Upper lobe of right lung (tissue), 1 donor: ENCODE results near the gene FHIT. TPM values are rescaled to one million over a fixed set of nuclear protein-coding genes. Genes with fewer than 3 reads are reported as not detected.

ENCODE experiments used
- ATAC-seq: fragments of 200-7000 bp; cut with Tn5 transposase; one replicate; pipeline ENCODE4 v1.9.1; 2020; ENCODE audit warnings: mild to moderate bottlenecking, moderate library complexity
- DNase-seq: peaks from one replicate; pipeline ENCODE4 v3.0.0-alpha.2; 2020
- H3K27ac ChIP-seq: fragments of 200-600 bp; one replicate; pipeline ENCODE4 v1.8.0; 2022
- H3K27me3 ChIP-seq: fragments of 200-600 bp; one replicate; pipeline ENCODE4 v1.8.0; 2022; ENCODE audit warnings: mild to moderate bottlenecking
- H3K36me3 ChIP-seq: fragments of 200-600 bp; one replicate; pipeline ENCODE4 v1.8.0; 2022
- H3K4me1 ChIP-seq: fragments of 200-600 bp; one replicate; pipeline ENCODE4 v1.8.0; 2022
- H3K4me3 ChIP-seq: fragments of 200-600 bp; one replicate; pipeline ENCODE4 v1.8.0; 2022; ENCODE audit warnings: mild to moderate bottlenecking
- H3K9me3 ChIP-seq: fragments of 200-600 bp; one replicate; pipeline ENCODE4 v1.8.0; 2022
- CTCF ChIP-seq: fragments of 200-600 bp; IDR thresholded peaks from one replicate; pipeline ENCODE4 v1.8.0; 2022; ENCODE audit warnings: antibody characterized with exemption
- intact Hi-C: fragments of 100-400 bp; cut with DNase I; formaldehyde crosslinking; loops from one replicate; pipeline ENCODE4 v1.11.0; 2022
- total RNA-seq: library from RNA; stranded (reverse); fragmentation: NEBNext Ultra II Directional; extraction: Animal tissue kit (Norgen Biotek cat#: 25700); gene quantifications from one replicate; pipeline ENCODE4 v1.2.1, GENCODE V29; 2021
- donor health status: DM: no; HTN: yes; CAD: no; lungs with severe emphysema.

FHIT gene
- total RNA-seq, 1 donor from 2014 or later = 9.6 TPM

GRCh38 chr3:61094608-61095007, 156.6 kb downstream of the FHIT start:
- ATAC-seq (no peak), DNase-seq (no peak)
- no peak for TF ChIP-seq CTCF
- intact Hi-C loops = no loop called here
- no peak overlapping the region for H3K27ac ChIP-seq
- no peaks in the 10 kb centered on the region for H3K9me3 ChIP-seq
- H3K36me3 ChIP-seq = no peaks in the 10 kb centered on the region
- H3K27me3 ChIP-seq = no peaks in the 10 kb centered on the region
- H3K4me3 ChIP-seq = no peak overlapping the region
- no peaks in the 10 kb centered on the region for H3K4me1 ChIP-seq

GRCh38 chr3:61093364-61093763, 157.9 kb downstream of the FHIT start:
- Histone ChIP-seq H3K4me1 (no peaks in the 10 kb centered on the region), H3K4me3 (no peak overlapping the region), H3K36me3 (no peaks in the 10 kb centered on the region), H3K9me3 (no peaks in the 10 kb centered on the region), H3K27me3 (no peaks in the 10 kb centered on the region), H3K27ac (no peak overlapping the region)
- ATAC-seq (no peak), DNase-seq (no peak)
- TF ChIP-seq CTCF = no peak
- intact Hi-C loops = no loop called here

DNA sequence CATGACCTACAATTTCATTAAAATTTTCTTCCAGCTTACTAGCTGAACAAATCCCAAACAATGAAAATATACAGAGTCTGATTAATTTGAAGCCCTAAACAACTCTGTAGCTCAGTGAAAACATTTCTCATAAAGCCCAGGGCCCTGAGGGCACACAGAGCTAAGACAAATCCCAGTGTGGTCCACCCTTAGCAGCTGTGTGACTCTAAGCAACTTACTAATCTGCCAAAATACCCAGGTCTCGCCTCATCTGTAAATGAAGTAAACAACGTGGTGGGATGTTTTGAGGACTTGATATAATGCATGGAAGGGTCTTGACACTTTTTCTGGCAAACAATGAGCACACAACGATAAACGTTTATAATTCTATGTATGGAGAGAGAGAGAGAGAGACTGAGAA, 158.4 kb downstream of the FHIT start:
- TF ChIP-seq CTCF = no peak
- intact Hi-C loops = no loop called here
- no peak overlapping the region for H3K4me3 ChIP-seq
- H3K9me3 ChIP-seq = no peaks in the 10 kb centered on the region
- no peaks in the 10 kb centered on the region for H3K36me3 ChIP-seq
- no peaks in the 10 kb centered on the region for H3K27me3 ChIP-seq
- no peaks in the 10 kb centered on the region for H3K4me1 ChIP-seq
- H3K27ac ChIP-seq = no peak overlapping the region
- ATAC-seq (no peak), DNase-seq (no peak)

GRCh38 chr3:61090389-61091169, 160.7 kb downstream of the FHIT start:
- TF ChIP-seq CTCF = no peak
- Histone ChIP-seq H3K27ac (no peak overlapping the region), H3K36me3 (no peaks in the 10 kb centered on the region), H3K9me3 (no peaks in the 10 kb centered on the region), H3K27me3 (no peaks in the 10 kb centered on the region), H3K4me1 (no peaks in the 10 kb centered on the region), H3K4me3 (no peak overlapping the region)
- ATAC-seq (no peak), DNase-seq (no peak)
- intact Hi-C loops = no loop called here

GRCh38 chr3:61087465-61087864, 163.8 kb downstream of the FHIT start:
- intact Hi-C loops = no loop called here
- ATAC-seq (no peak), DNase-seq (no peak)
- TF ChIP-seq CTCF = no peak
- H3K4me3 ChIP-seq = no peak overlapping the region
- no peaks in the 10 kb centered on the region for H3K36me3 ChIP-seq
- no peaks in the 10 kb centered on the region for H3K27me3 ChIP-seq
- H3K9me3 ChIP-seq = no peaks in the 10 kb centered on the region
- no peaks in the 10 kb centered on the region for H3K4me1 ChIP-seq
- H3K27ac ChIP-seq = no peak overlapping the region

DNA sequence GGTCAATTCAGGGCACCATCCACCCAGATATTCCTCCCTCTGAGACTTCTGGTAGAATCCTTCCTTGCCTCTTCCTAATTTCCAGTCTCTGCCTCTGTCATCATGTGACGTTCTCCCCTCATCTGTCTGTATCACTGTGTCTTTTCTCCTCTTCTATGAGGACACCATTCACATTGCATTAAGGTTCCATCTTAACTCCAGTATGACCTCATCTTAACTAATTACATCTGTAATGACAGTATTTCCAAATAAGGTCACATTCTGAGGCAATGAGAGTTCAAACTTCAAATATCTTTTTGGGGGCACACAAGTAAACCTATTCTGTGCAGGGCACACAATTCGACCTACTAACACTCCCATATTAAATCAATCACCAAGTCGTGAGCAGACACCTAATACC, 169.7 kb downstream of the FHIT start:
- H3K27ac ChIP-seq = no peak overlapping the region
- ATAC-seq (no peak), DNase-seq (no peak)
- H3K36me3 ChIP-seq = no peaks in the 10 kb centered on the region
- H3K4me1 ChIP-seq = no peaks in the 10 kb centered on the region
- no peak overlapping the region for H3K4me3 ChIP-seq
- no peak for TF ChIP-seq CTCF
- intact Hi-C loops = no loop called here
- no peaks in the 10 kb centered on the region for H3K9me3 ChIP-seq
- no peaks in the 10 kb centered on the region for H3K27me3 ChIP-seq
